SK-N-SH (cell line): ENCODE results near the gene GLOD5.

Experiments used
- CTCF ChIP-seq: fragments of 200-600 bp; sonication (generic); IDR thresholded peaks from 2 replicates; pipeline ENCODE4 v1.6.1; 2017; ENCODE audit warnings: antibody characterized with exemption, mild to moderate bottlenecking, moderate library complexity
- GATA2 ChIP-seq: sonication (generic); formaldehyde crosslinking; IDR thresholded peaks from 2 replicates; pipeline ENCODE4 v1.5.0; 2020; ENCODE audit warnings: mild to moderate bottlenecking, missing genetic modification reagents
- PBX3 ChIP-seq: IDR thresholded peaks from 2 replicates; pipeline ENCODE4; 2012
- SIN3A ChIP-seq: IDR thresholded peaks from 2 replicates; pipeline ENCODE4 v1.6.1; 2012; ENCODE audit warnings: low read depth, mild to moderate bottlenecking, low read length, moderate library complexity, borderline replicate concordance
- SMC3 ChIP-seq: IDR thresholded peaks from 2 replicates; pipeline ENCODE4 v1.6.1; 2012; ENCODE audit warnings: low read depth, low read length, improper control_type of control experiment
- ZBTB33 ChIP-seq: IDR thresholded peaks from 2 replicates; pipeline ENCODE4 v1.4.0; 2012; ENCODE audit warnings: low read depth, borderline replicate concordance

- TF ChIP-seq ZBTB33 (no peak), CTCF (no peak), PBX3 (no peak), GATA2 (no peak), SMC3 (no peak), SIN3A (no peak)
Measured at GRCh38 chrX:48737940-48738339, 23.6 kb upstream of the GLOD5 start.
